Effector memory CD8-positive, alpha-beta T cell (primary cell): ENCODE results near the gene HDLBP.

Experiments used
- ATAC-seq: fragments of 150-1000 bp; cut with Tn5 transposase; replicated peaks from 2 replicates; pipeline ENCODE4 v1.10.0; 2021; ENCODE audit warnings: mild to moderate bottlenecking, moderate library complexity
- DNase-seq, 3 experiments: peaks; one replicate each; pipeline ENCODE4 v3.0.0; 2021
- H3K27ac Mint-ChIP-seq, 2 donors: one replicate each; pipeline ENCODE4 v1.8.0; 2022; ENCODE audit warnings: mild to moderate bottlenecking in 2 of 2, mixed read lengths in 2 of 2, moderate library complexity in 2 of 2
- H3K27me3 Mint-ChIP-seq, 2 donors: one replicate each; pipeline ENCODE4 v1.8.0; 2022; ENCODE audit warnings: mixed read lengths in 2 of 2
- H3K36me3 Mint-ChIP-seq: one replicate; pipeline ENCODE4 v1.8.0; 2022; ENCODE audit warnings: mild to moderate bottlenecking, moderate library complexity, mixed read lengths; ENCODE audit not compliant: insufficient read depth
- H3K4me1 Mint-ChIP-seq, 2 donors: one replicate each; pipeline ENCODE4 v1.8.0; 2022; ENCODE audit warnings: low read depth in 2 of 2, mixed read lengths in 2 of 2
- H3K4me3 Mint-ChIP-seq, 2 donors: one replicate each; pipeline ENCODE4 v1.8.0; 2022; ENCODE audit warnings: mild to moderate bottlenecking in 2 of 2, mixed read lengths in 2 of 2, moderate library complexity in 2 of 2
- H3K9me3 Mint-ChIP-seq, 2 donors: one replicate each; pipeline ENCODE4 v1.8.0; 2022; ENCODE audit warnings: mixed read lengths in 2 of 2

Gene HDLBP

DNA sequence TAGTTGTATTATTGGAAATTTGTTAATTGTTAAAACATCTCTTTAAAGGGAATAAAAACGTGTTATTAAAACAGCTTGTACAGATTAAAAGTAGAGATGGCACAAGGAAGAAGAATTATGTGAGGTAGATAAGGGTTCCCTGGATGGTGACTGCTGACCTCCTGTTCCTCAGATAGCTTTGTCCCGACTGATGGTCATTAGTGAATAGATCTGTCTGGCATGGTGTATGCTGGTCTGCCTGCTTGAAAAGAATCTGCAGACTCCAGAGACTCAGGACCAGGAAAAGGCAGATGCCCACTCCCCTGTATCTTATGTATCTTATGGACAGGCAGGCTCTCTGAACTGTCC is 35.0 kb upstream of the HDLBP start:
- ATAC-seq (no peak), DNase-seq (no peak)
- H3K27ac Mint-ChIP-seq: peak overlapping the region in 1 of 2 donors; percentile 5
- no peaks in the 10 kb centered on the region for H3K9me3 Mint-ChIP-seq
- no peak overlapping the region for H3K4me3 Mint-ChIP-seq
- peaks cover 0 to 4% of the 10 kb centered on the region in 2 donors for H3K4me1 Mint-ChIP-seq
- peaks cover 81% of the 10 kb centered on the region for H3K36me3 Mint-ChIP-seq
- no peaks in the 10 kb centered on the region for H3K27me3 Mint-ChIP-seq

DNA sequence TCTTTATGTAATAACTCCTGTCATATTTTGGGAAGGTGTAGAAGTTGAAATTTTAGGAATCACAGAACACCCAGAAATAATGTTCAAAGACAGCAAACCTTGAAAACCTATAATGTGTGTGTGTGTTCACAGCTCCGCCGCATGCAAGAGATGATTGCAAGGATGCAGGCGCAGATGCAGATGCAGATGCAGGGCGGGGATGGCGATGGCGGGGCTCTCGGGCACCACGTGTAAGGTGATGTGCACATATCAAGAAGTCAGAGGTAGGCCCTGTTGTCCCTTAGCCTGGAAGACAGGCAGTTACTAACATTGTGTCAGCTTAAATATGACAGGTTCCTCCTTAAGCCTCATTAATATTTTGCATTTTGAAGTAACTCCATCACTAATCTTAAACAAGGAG is 34.5 kb upstream of the HDLBP start:
- no peaks in the 10 kb centered on the region for H3K27me3 Mint-ChIP-seq

DNA sequence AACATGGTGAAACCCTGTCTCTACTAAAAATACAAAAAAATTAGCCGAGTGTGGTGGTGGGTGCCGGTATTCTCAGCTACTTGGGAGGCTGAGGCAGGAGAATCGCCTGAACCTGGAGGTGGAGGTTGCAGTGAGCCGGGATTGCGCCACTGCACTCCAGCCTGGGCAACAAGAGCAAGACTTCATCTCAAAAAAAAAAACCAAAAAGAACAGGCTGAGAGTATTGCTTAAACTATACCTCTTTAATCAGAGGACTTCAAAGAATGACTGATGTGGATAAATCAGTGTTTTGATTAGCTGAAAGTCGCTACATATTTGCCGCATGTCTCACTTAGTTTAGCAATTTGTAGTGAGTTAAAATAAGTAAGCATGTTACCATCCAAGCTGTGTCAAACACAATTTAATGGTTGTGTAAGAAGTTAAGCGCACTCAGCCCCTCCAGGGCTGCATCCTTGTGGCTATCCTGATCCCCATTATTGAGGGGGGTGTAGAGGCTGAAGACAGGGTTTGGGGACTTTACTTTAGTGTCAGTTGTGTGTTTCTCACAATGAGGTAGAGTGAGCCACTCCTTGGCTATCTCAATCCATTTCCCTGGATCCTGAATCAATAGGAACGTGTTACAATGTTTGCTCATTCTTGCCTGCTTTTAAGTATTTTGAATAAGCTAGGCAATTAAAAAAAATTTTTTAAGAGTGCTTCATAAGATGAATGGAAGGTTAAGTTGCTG is 29.6 kb upstream of the HDLBP start:
- Mint-ChIP-seq H3K36me3 (peaks cover 87% of the 10 kb centered on the region), H3K4me3 (no peak overlapping the region), H3K27me3 (no peaks in the 10 kb centered on the region), H3K9me3 (no peaks in the 10 kb centered on the region), H3K4me1 (peaks cover 6 to 11% of the 10 kb centered on the region in 2 donors), H3K27ac (peak overlapping the region; percentile 23 to 38)
- ATAC-seq (no peak), DNase-seq (no peak)

More for the DNA sequence above, 34.5 kb upstream of the HDLBP start:
- Mint-ChIP-seq H3K4me3 (no peak overlapping the region), H3K27ac (no peak overlapping the region), H3K9me3 (no peaks in the 10 kb centered on the region), H3K36me3 (peaks cover 83% of the 10 kb centered on the region), H3K4me1 (peaks cover 0 to 2% of the 10 kb centered on the region in 2 donors)
- DNase-seq: no peak
- ATAC-seq: no peak

DNA sequence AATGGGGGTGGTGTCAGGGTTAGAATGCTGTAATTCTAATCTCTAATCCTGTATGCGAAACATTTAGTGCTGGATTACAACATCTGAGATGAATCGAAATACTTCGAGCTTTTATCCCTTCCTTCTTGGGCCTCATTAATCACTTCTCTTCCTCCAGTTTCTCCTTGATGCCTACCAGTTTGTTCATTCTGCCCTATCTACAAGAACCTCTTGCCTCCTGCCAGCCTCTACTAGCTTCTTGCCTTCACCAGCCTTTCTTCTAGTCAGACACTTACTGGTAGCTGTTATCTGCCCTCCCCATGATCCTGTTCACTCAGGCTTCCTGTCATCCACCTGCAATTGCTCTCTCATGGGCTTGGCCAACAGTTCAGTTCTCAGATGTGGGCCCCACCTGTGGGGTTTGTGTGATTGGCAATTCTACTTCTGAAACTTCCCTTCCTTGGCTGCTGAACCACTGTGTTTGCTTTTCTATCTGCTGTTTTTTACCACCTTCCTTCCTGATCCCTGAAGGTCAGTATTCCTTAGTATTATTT is 25.2 kb upstream of the HDLBP start:
- Mint-ChIP-seq H3K9me3 (no peaks in the 10 kb centered on the region), H3K27ac (no peak overlapping the region), H3K4me1 (peaks cover 9 to 12% of the 10 kb centered on the region in 2 donors), H3K36me3 (peaks cover 78% of the 10 kb centered on the region), H3K4me3 (no peak overlapping the region), H3K27me3 (no peaks in the 10 kb centered on the region)
- DNase-seq: no peak
- no peak for ATAC-seq

DNA sequence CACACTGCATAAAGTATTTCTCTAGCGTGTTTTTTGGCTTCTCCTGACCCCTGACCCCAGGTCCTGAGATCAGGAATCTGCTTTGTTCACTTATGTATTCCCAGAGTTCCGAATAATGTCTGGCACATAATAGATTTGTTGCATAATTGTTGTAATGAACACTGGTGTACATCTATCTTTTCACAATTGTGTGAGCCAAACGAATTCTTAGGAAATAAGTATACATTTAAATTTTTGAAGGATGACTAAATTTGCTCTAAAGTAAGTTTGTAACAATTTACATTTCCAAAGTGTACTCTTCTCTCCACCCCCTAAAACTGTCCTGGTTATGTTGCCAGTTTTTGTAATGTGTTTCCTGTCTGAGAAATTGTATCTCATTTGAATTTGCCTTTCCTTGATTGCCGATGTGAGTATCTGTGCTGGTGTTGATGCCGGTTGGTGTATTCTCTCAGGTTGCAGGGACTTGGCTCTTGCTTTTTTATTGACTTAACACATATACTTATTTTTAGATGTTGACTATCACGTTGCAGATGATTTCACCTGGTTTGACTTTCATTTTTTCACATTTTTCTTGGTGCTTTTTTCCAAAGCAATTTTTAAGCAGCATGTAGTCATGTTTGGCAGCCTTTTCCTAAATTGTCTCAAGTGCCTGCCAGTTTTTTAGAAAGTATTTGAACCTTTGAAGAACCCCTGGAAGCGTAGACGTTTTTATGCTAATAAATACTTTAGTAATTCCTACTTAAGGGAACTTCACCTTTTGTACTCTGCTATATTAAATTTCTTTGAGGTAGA is 24.6 kb upstream of the HDLBP start:
- H3K27ac Mint-ChIP-seq: peak overlapping the region in 1 of 2 donors; percentile 41
- H3K27me3 Mint-ChIP-seq: no peaks in the 10 kb centered on the region
- H3K9me3 Mint-ChIP-seq: no peaks in the 10 kb centered on the region
- ATAC-seq: no peak
- peaks cover 9 to 12% of the 10 kb centered on the region in 2 donors for H3K4me1 Mint-ChIP-seq
- no peak overlapping the region for H3K4me3 Mint-ChIP-seq
- DNase-seq: no peak
- H3K36me3 Mint-ChIP-seq: peaks cover 72% of the 10 kb centered on the region

DNA sequence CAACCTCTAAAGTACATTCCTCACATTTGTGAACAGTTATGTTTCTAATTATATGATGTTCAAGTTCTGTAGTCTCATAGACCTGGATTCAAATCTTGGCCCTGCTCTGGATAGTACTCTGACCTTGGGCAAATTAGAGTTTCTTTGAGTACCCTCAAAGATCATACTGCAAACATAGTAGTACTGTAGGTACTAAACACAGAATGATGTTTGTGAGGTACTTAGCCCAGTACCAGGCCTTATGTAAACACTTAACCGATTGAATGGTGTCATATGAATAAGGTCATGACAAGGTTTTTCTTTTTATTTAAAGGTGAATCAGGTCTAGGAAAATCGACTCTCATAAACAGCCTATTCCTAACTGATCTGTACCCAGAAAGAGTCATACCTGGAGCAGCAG is 19.3 kb upstream of the HDLBP start:
- Mint-ChIP-seq H3K27ac (no peak overlapping the region), H3K9me3 (no peaks in the 10 kb centered on the region), H3K27me3 (no peaks in the 10 kb centered on the region), H3K36me3 (peaks cover 50% of the 10 kb centered on the region), H3K4me1 (peaks cover 8 to 11% of the 10 kb centered on the region in 2 donors), H3K4me3 (no peak overlapping the region)
- DNase-seq (no peak), ATAC-seq (no peak)

DNA sequence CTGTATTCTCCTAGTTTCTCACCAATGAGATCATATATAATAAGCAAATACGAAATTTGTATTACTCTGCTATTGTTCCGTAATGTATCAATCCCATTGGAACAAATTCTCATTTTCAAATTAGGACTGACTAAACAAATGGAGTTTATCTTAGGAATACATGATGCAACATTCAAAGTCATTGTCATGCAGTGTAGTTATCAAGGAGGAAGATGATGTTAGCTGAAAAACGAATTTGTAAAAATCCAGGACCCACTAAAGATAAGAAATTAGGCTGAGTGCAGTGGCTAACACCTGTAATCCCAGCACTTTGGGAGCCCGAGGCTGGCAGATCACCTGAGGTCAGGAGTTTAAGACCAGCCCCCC is 15.1 kb upstream of the HDLBP start:
- Mint-ChIP-seq H3K9me3 (no peaks in the 10 kb centered on the region), H3K27me3 (no peaks in the 10 kb centered on the region), H3K4me1 (peaks cover 9 to 22% of the 10 kb centered on the region in 2 donors), H3K27ac (peak overlapping the region in 1 of 2 donors; percentile 62), H3K4me3 (no peak overlapping the region), H3K36me3 (peaks cover 40% of the 10 kb centered on the region)
- DNase-seq (no peak), ATAC-seq (no peak)

DNA sequence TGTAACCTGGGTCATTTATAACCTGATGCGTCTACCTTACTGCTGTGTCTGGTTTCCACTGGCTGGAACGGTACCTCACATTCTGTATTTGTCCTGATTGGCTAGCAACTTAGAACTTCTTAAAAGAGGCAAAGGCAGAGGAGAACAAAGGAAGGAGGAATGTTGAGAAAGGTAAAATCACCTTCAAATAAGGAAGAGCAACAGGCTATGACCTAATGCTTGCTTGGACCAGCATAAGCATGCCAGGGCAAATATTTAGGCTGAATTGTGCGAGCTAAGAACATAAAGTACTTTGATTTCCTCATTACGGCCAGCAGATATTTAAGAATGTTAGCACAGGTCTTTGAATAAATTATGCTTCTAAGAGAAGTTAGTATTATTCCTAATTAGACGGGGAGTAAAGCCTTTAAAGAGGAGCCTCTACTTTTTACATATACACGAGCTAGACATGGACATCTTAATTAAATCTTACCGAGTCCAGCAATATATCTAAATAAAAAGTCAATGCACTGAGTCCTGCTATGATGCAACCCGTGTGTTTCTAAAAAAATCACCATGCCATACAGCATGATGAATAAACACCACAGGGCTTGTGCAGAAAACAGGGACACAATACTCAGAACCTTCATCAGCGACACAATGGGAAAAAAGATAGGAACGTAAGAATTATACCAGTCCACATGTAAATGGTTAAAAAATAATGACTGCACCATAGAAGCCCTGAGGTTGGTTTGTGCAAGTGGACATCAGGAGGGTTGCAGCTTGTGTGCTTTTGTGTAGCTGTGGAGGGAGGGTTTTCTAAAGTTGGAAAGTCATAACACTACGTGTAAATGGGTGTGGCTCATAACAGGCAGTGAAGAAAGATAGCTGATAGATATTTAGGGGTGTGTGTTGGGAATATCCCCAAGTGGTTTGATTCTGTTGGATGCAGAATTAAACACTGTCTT is 14.5 kb upstream of the HDLBP start:
- Mint-ChIP-seq H3K9me3 (no peaks in the 10 kb centered on the region), H3K4me3 (no peak overlapping the region), H3K27me3 (no peaks in the 10 kb centered on the region), H3K4me1 (peaks cover 13 to 27% of the 10 kb centered on the region in 2 donors), H3K27ac (peak overlapping the region in 1 of 2 donors; percentile 62), H3K36me3 (peaks cover 40% of the 10 kb centered on the region)
- DNase-seq: no peak
- ATAC-seq: no peak

DNA sequence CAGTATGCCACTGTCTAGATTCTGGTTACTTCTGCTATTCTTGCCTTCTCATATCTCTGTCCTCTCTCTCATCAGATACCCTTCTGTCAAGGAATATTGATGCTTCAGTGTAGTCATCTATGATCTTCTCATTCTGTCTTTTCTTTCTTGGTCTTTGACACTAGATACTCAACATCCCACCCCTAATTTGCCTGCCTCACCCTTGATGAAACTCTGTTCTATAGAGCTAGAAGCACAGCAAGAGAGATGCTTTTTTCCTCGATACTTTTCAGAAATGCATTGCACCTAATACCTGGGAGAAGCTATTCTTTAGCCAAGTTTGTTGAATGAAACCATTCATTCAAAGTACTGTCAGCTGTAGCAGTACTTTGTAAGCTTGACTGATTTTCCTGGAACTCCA is 9.8 kb upstream of the HDLBP start:
- Mint-ChIP-seq H3K36me3 (peaks cover 40% of the 10 kb centered on the region), H3K4me3 (no peak overlapping the region), H3K27me3 (no peaks in the 10 kb centered on the region), H3K27ac (peak overlapping the region in 1 of 2 donors; percentile 7), H3K9me3 (no peaks in the 10 kb centered on the region), H3K4me1 (peaks cover 28 to 50% of the 10 kb centered on the region in 2 donors)
- no peak for DNase-seq
- ATAC-seq: no peak

DNA sequence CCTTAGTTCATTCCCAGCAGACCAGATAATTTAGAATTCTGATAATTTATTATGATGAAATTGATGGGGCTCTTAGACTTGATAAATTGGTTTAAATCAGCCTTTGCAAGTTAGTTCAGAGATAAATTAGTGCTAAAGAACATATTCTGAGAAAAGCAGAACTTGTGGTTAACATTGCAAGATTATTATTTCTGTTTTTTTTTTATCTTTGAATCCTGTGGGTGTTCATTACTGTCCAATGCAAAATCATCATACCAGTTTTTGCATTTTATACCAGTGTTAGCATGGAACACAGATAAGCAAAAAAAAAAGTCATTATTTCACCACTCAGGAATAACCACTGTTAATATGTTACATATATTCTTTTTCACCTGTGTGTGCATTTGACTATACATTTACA is 9.3 kb upstream of the HDLBP start:
- no peak for ATAC-seq
- no peaks in the 10 kb centered on the region for H3K27me3 Mint-ChIP-seq
- H3K4me1 Mint-ChIP-seq: peaks cover 32 to 55% of the 10 kb centered on the region in 2 donors

DNA sequence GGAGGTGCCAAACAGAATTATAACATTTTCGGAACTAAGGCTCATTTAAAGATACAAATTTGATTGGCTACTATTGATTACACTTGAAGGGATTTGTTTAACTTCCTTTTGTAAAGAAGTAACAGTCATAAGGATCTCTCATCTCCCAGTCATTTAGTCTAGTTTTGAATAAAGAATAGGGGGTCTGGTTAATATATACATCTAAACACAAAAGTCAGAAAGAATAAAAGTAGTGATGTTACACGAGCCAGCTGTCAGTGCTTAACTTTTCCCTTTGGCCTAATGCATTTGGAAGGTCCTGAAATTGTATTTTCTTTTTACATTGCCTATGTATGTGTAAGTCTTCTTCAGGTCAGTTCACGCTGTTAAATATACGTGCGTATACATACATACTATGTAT is 8.3 kb upstream of the HDLBP start:
- H3K27me3 Mint-ChIP-seq: no peaks in the 10 kb centered on the region
- no peak for DNase-seq
- H3K4me1 Mint-ChIP-seq: peaks cover 39 to 62% of the 10 kb centered on the region in 2 donors
- no peaks in the 10 kb centered on the region for H3K9me3 Mint-ChIP-seq
- H3K36me3 Mint-ChIP-seq: peaks cover 33% of the 10 kb centered on the region
- no peak overlapping the region for H3K4me3 Mint-ChIP-seq
- ATAC-seq: no peak
- H3K27ac Mint-ChIP-seq: no peak overlapping the region

More for the DNA sequence above, 9.3 kb upstream of the HDLBP start:
- Mint-ChIP-seq H3K36me3 (peaks cover 38% of the 10 kb centered on the region), H3K9me3 (no peaks in the 10 kb centered on the region), H3K27ac (peak overlapping the region in 1 of 2 donors; percentile 7), H3K4me3 (no peak overlapping the region)
- DNase-seq: no peak

DNA sequence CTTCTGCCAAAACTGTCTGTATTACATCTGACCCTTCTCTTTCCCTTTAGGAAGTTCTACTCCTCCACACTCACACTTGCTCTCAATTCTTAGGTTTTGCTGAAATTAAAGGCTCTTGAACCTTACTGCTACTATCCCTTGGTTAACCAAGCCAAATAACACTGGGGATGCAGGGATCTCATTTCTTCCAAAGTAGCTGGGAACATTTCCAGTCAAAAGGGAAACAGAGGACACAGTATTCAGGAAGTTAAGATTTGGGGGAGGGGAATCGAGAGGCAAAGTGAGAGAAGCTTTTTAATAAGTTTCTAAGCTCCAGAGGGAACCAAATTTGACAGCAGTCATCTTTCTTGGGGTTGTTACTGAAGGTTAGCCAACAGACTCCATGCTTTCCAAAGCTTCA is 6.4 kb upstream of the HDLBP start:
- Mint-ChIP-seq H3K27ac (peak overlapping the region in 1 of 2 donors; percentile 21), H3K4me1 (peaks cover 51 to 68% of the 10 kb centered on the region in 2 donors), H3K27me3 (no peaks in the 10 kb centered on the region), H3K9me3 (no peaks in the 10 kb centered on the region), H3K4me3 (peak overlapping the region in 1 of 2 donors; percentile 6), H3K36me3 (peaks cover 39% of the 10 kb centered on the region)
- ATAC-seq: no peak
- no peak for DNase-seq

DNA sequence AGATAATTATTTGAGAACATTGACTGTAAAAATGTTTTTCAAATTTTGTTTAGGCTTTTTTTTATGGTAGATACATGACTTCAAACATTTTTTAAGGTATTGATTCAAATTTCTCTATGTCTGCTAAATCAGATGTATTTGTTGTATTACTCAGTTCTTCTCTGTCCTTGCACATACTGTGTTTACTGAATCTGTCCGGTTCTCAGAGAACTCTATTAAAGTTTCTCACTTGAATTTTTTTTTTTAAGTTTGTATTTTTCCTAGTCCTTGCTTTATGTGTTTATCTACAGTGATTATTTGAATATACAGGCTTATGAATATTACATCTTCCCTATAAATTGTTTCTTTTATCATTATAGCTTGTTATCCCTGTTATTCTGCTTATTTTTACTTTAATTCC is 5.6 kb upstream of the HDLBP start:
- peak overlapping the region; percentile 6 to 35 for H3K4me3 Mint-ChIP-seq
- peak overlapping the region; percentile 21 to 49 for H3K27ac Mint-ChIP-seq
- H3K4me1 Mint-ChIP-seq: peaks cover 57 to 71% of the 10 kb centered on the region in 2 donors
- no peaks in the 10 kb centered on the region for H3K9me3 Mint-ChIP-seq
- ATAC-seq (no peak), DNase-seq (no peak)
- H3K27me3 Mint-ChIP-seq: no peaks in the 10 kb centered on the region
- peaks cover 43% of the 10 kb centered on the region for H3K36me3 Mint-ChIP-seq
